Skeletal muscle satellite cell (primary cell): ENCODE measurements around the gene TOP2A.

Experiments used
- H3K27me3 ChIP-seq: 2 replicates; pipeline ENCODE4 v1.7.0; 2013; ENCODE audit warnings: low read length; ENCODE audit not compliant: control insufficient read depth, insufficient read depth
- H3K36me3 ChIP-seq: 2 replicates; pipeline ENCODE4 v1.7.0; 2013; ENCODE audit warnings: mild to moderate bottlenecking, control low read depth, low read length; ENCODE audit not compliant: insufficient read depth
- H3K4me1 ChIP-seq: 2 replicates; pipeline ENCODE4 v1.7.0; 2013; ENCODE audit warnings: low read length; ENCODE audit not compliant: control insufficient read depth, insufficient read depth
- H3K4me2 ChIP-seq: 2 replicates; pipeline ENCODE4 v1.7.0; 2013; ENCODE audit warnings: mild to moderate bottlenecking, low read length
- H3K4me3 ChIP-seq: 2 replicates; pipeline ENCODE4 v1.7.0; 2013; ENCODE audit warnings: low read length
- H3K9ac ChIP-seq: 2 replicates; pipeline ENCODE4 v1.7.0; 2013; ENCODE audit warnings: mild to moderate bottlenecking, low read depth, low read length, moderate library complexity
- H3K9me3 ChIP-seq: replicated peaks from 2 replicates; pipeline ENCODE4 v1.7.0; 2013; ENCODE audit warnings: mild to moderate bottlenecking, control low read depth, low read length

The TOP2A gene

GRCh38 chr17:40360091-40360490 lies 57.6 kb downstream of the TOP2A start:
- Histone ChIP-seq H3K27me3 (no peaks in the 10 kb centered on the region), H3K4me1 (peaks cover 19% of the 10 kb centered on the region), H3K4me3 (no peak overlapping the region), H3K36me3 (peaks cover 14% of the 10 kb centered on the region), H3K9me3 (no peaks in the 10 kb centered on the region), H3K4me2 (no peak overlapping the region), H3K9ac (no peak overlapping the region)

GRCh38 chr17:40358323-40359038 lies 59.2 kb downstream of the TOP2A start:
- peak overlapping the region; percentile 65 for H3K9ac ChIP-seq
- no peaks in the 10 kb centered on the region for H3K27me3 ChIP-seq
- peaks cover 17% of the 10 kb centered on the region for H3K4me1 ChIP-seq
- peak overlapping the region; percentile 84 for H3K4me2 ChIP-seq
- peak overlapping the region; percentile 56 for H3K4me3 ChIP-seq
- no peaks in the 10 kb centered on the region for H3K9me3 ChIP-seq
- H3K36me3 ChIP-seq, result peaks cover 26% of the 10 kb centered on the region

- no peak overlapping the region for H3K9ac ChIP-seq
- no peaks in the 10 kb centered on the region for H3K27me3 ChIP-seq
- peaks cover 14% of the 10 kb centered on the region for H3K4me1 ChIP-seq
- no peak overlapping the region for H3K4me3 ChIP-seq
- no peak overlapping the region for H3K4me2 ChIP-seq
- H3K9me3 ChIP-seq, result no peaks in the 10 kb centered on the region
- H3K36me3 ChIP-seq, result peaks cover 35% of the 10 kb centered on the region
Measured at GRCh38 chr17:40356990-40357881, 60.5 kb downstream of the TOP2A start.

- Histone ChIP-seq H3K27me3 (no peaks in the 10 kb centered on the region), H3K4me1 (peaks cover 25% of the 10 kb centered on the region), H3K4me3 (no peak overlapping the region), H3K9ac (no peak overlapping the region), H3K4me2 (no peak overlapping the region), H3K36me3 (peaks cover 42% of the 10 kb centered on the region), H3K9me3 (no peaks in the 10 kb centered on the region)
Measured at GRCh38 chr17:40355804-40356758, 61.6 kb downstream of the TOP2A start.

GRCh38 chr17:40355123-40355803 lies 62.4 kb downstream of the TOP2A start:
- Histone ChIP-seq H3K36me3 (peaks cover 44% of the 10 kb centered on the region), H3K4me3 (no peak overlapping the region)

GRCh38 chr17:40354221-40355122 lies 63.2 kb downstream of the TOP2A start:
- no peaks in the 10 kb centered on the region for H3K27me3 ChIP-seq
- H3K4me2 ChIP-seq, result no peak overlapping the region
- peaks cover 40% of the 10 kb centered on the region for H3K4me1 ChIP-seq
- no peak overlapping the region for H3K9ac ChIP-seq
- H3K4me3 ChIP-seq, result no peak overlapping the region
- no peaks in the 10 kb centered on the region for H3K9me3 ChIP-seq
- H3K36me3 ChIP-seq, result peaks cover 49% of the 10 kb centered on the region

More at GRCh38 chr17:40355123-40355803, 62.4 kb downstream of the TOP2A start:
- Histone ChIP-seq H3K9ac (no peak overlapping the region), H3K9me3 (no peaks in the 10 kb centered on the region), H3K27me3 (no peaks in the 10 kb centered on the region), H3K4me2 (no peak overlapping the region), H3K4me1 (peaks cover 32% of the 10 kb centered on the region)

- H3K9ac ChIP-seq, result no peak overlapping the region
- H3K4me3 ChIP-seq, result no peak overlapping the region
- no peaks in the 10 kb centered on the region for H3K27me3 ChIP-seq
- H3K9me3 ChIP-seq, result no peaks in the 10 kb centered on the region
- H3K36me3 ChIP-seq, result peaks cover 62% of the 10 kb centered on the region
- no peak overlapping the region for H3K4me2 ChIP-seq
- peaks cover 51% of the 10 kb centered on the region for H3K4me1 ChIP-seq
Measured at GRCh38 chr17:40352779-40353394, 64.8 kb downstream of the TOP2A start.

GRCh38 chr17:40352237-40352778 lies 65.4 kb downstream of the TOP2A start:
- peaks cover 53% of the 10 kb centered on the region for H3K4me1 ChIP-seq
- H3K9ac ChIP-seq, result no peak overlapping the region
- H3K36me3 ChIP-seq, result peaks cover 62% of the 10 kb centered on the region
- H3K27me3 ChIP-seq, result no peaks in the 10 kb centered on the region
- no peaks in the 10 kb centered on the region for H3K9me3 ChIP-seq
- H3K4me3 ChIP-seq, result no peak overlapping the region
- no peak overlapping the region for H3K4me2 ChIP-seq

- Histone ChIP-seq H3K4me1 (peaks cover 60% of the 10 kb centered on the region), H3K9me3 (no peaks in the 10 kb centered on the region), H3K4me3 (no peak overlapping the region), H3K27me3 (no peaks in the 10 kb centered on the region), H3K9ac (no peak overlapping the region), H3K36me3 (peaks cover 62% of the 10 kb centered on the region), H3K4me2 (no peak overlapping the region)
Measured at GRCh38 chr17:40351359-40352236, 66.1 kb downstream of the TOP2A start.
